OCI-M2 (cell line): ENCODE measurements around the gene EBPL.
"Not testable (repeated sequence)": the region's sequence is repeated elsewhere in the genome, so short reads cannot be mapped to it uniquely, and the experiment has no call there.

Source experiments
- DNase-seq: peaks from one replicate; lab custom pipeline; 2025; ENCODE audit not compliant: unreplicated experiment; lab: John Stamatoyannopoulos, UW

Gene EBPL

GRCh38 chr13:49690995-49691784 lies at the start of gene EBPL:
TSS of gene EBPL (minus strand) at chr13:49691486. CDS start at chr13:49691424, 62 bp downstream.
- peak; percentile 74 for DNase-seq

GRCh38 chr13:49740870-49741269 lies 49.6 kb upstream of the EBPL start:
- no peak for DNase-seq

- DNase-seq, result no peak
Observed at GRCh38 chr13:49739498-49740187, 48.4 kb upstream of the EBPL start.

GRCh38 chr13:49733181-49733951 lies 42.1 kb upstream of the EBPL start:
- no peak for DNase-seq

GRCh38 chr13:49731766-49732165 lies 40.5 kb upstream of the EBPL start:
- no peak for DNase-seq

- DNase-seq, result no peak
Observed at GRCh38 chr13:49716615-49717014, 25.3 kb upstream of the EBPL start.

- DNase-seq, result no peak
Observed at GRCh38 chr13:49714757-49715156, 23.5 kb upstream of the EBPL start.

GRCh38 chr13:49711218-49711863 lies 20.1 kb upstream of the EBPL start:
- no peak for DNase-seq

GRCh38 chr13:49704264-49704663 lies 13.0 kb upstream of the EBPL start:
- DNase-seq, result not testable (repeated sequence)

GRCh38 chr13:49701491-49701890 lies 10.2 kb upstream of the EBPL start:
- no peak for DNase-seq

- no peak for DNase-seq
Observed at GRCh38 chr13:49697468-49697867, 6.2 kb upstream of the EBPL start.

GRCh38 chr13:49694446-49694845 lies 3.2 kb upstream of the EBPL start:
- DNase-seq, result no peak

GRCh38 chr13:49693877-49694276 lies 2.6 kb upstream of the EBPL start:
- DNase-seq, result no peak

GRCh38 chr13:49693191-49693733 lies 2.0 kb upstream of the EBPL start:
- no peak for DNase-seq

- DNase-seq, result no peak
Observed at GRCh38 chr13:49690133-49690994, 922 bp downstream of the EBPL start.

GRCh38 chr13:49683489-49683888 lies 7.8 kb downstream of the EBPL start:
- no peak for DNase-seq

GRCh38 chr13:49681842-49682435 lies 9.3 kb downstream of the EBPL start:
- no peak for DNase-seq

- no peak for DNase-seq
Observed at GRCh38 chr13:49679246-49679645, 12.0 kb downstream of the EBPL start.

GRCh38 chr13:49678191-49678914 lies 12.9 kb downstream of the EBPL start:
- DNase-seq, result no peak
